Panc1 (cell line): ENCODE measurements around the gene KIAA0232. TPM values are rescaled to one million over a fixed set of nuclear protein-coding genes. Genes with fewer than 3 reads are reported as not detected.

Source experiments
- ATAC-seq: fragments of 200-7000 bp; cut with Tn5 transposase; 2 replicates; pipeline ENCODE4 v1.9.1; 2020; ENCODE audit warnings: mild to moderate bottlenecking, moderate library complexity
- BruUV-seq: library from RNA; stranded (reverse); fragments of 400-500 nt; replicated peaks from 2 replicates; lab custom pipeline; 2021; lab: Mats Ljungman, UMichigan
- CTCF ChIA-PET: fragments of 300-600 bp; sonication (Branson Sonifier 250); formaldehyde crosslinking; loops from one replicate; lab custom pipeline; 2022; ENCODE audit warnings: antibody characterized with exemption; lab: Charles Lee
- POLR2A ChIA-PET: fragments of 300-600 bp; sonication (Branson Sonifier 250); formaldehyde crosslinking; loops from one replicate; lab custom pipeline; 2022; ENCODE audit warnings: antibody characterized with exemption; lab: Charles Lee
- DNase-seq: peaks from one replicate; pipeline ENCODE4 v3.0.0-alpha.2; 2010; ENCODE audit warnings: low read depth, low spot score
- H3K27ac ChIP-seq: 2 replicates; pipeline ENCODE4 v1.5.1; 2011; ENCODE audit warnings: mild to moderate bottlenecking, low read length, inconsistent platforms
- H3K27me3 ChIP-seq: fragments of 200-500 bp; sonication (Bioruptor generic); 2 replicates; pipeline ENCODE4 v1.6.0; 2014; ENCODE audit warnings: low read length, inconsistent platforms; ENCODE audit not compliant: control insufficient read depth, insufficient read depth
- H3K36me3 ChIP-seq: fragments of 200-500 bp; sonication (Bioruptor generic); 2 replicates; pipeline ENCODE4 v1.5.1; 2014; ENCODE audit warnings: inconsistent platforms, mild to moderate bottlenecking, low read length, moderate library complexity; ENCODE audit not compliant: control insufficient read depth, insufficient read depth
- H3K4me1 ChIP-seq: 2 replicates; pipeline ENCODE4 v1.5.1; 2011; ENCODE audit warnings: inconsistent platforms, mild to moderate bottlenecking, low read length, moderate library complexity; ENCODE audit not compliant: control insufficient read depth, insufficient read depth
- H3K4me3 ChIP-seq, 2 experiments: 2 replicates each; pipeline ENCODE4 v1.5.1; 2011 to 2012; ENCODE audit warnings: low read depth in 2 of 2, low read length in 2 of 2, mild to moderate bottlenecking in 2 of 2, inconsistent platforms in 1 of 2, moderate library complexity in 1 of 2
- H3K9me3 ChIP-seq: fragments of 200-500 bp; sonication (Bioruptor generic); 2 replicates; pipeline ENCODE4 v1.5.1; 2014; ENCODE audit warnings: low read depth, mild to moderate bottlenecking, inconsistent platforms, low read length, moderate library complexity; ENCODE audit not compliant: control insufficient read depth, insufficient read depth
- POLR2AphosphoS5 ChIP-seq: IDR thresholded peaks from 2 replicates; pipeline ENCODE4 v1.6.1; 2012; ENCODE audit warnings: mild to moderate bottlenecking, low read depth, low read length, moderate library complexity
- SIN3A ChIP-seq: IDR thresholded peaks from 2 replicates; pipeline ENCODE4 v1.6.1; 2012; ENCODE audit warnings: low read depth, mild to moderate bottlenecking, low read length, moderate library complexity, borderline replicate concordance; ENCODE audit not compliant: insufficient read depth
- TCF7L2 ChIP-seq: IDR thresholded peaks from 2 replicates; pipeline ENCODE4 v1.6.1; 2011; ENCODE audit warnings: mild to moderate bottlenecking, low read depth, low read length, inconsistent platforms
- in situ Hi-C: cut with HindIII; loops from 2 replicates; pipeline ENCODE4 v1.10.0; 2016; ENCODE audit warnings: low sequenced_read_pairs, low pct_unique_long_range_greater_than_20kb
- intact Hi-C: fragments of 100-400 bp; cut with micrococcal nuclease; formaldehyde crosslinking; loops from one replicate; pipeline ENCODE4 v1.10.0; 2022; ENCODE audit not compliant: unreplicated experiment
- total RNA-seq: library from RNA; stranded (reverse); gene quantifications from one replicate; pipeline ENCODE4 v1.2.1, GENCODE V29; 2021; ENCODE audit not compliant: unreplicated experiment
- TF ChIP-seq, protein P1 (sequence below), 2 experiments: IDR thresholded peaks; 2 replicates each; pipeline ENCODE4 v1.6.1; 2011 to 2012; ENCODE audit warnings: low read depth in 2 of 2, control low read depth in 1 of 2, low read length in 1 of 2, mild to moderate bottlenecking in 1 of 2, moderate library complexity in 1 of 2; ENCODE audit not compliant: insufficient read depth in 1 of 2
- TF ChIP-seq, protein P2 (sequence below): fragments of 450-650 bp; IDR thresholded peaks from 2 replicates; pipeline ENCODE4 v1.5.1; 2017; ENCODE audit warnings: mild to moderate bottlenecking

KIAA0232 gene
- total RNA-seq, 1 experiment from 2014 or later = 20.2 TPM

DNA sequence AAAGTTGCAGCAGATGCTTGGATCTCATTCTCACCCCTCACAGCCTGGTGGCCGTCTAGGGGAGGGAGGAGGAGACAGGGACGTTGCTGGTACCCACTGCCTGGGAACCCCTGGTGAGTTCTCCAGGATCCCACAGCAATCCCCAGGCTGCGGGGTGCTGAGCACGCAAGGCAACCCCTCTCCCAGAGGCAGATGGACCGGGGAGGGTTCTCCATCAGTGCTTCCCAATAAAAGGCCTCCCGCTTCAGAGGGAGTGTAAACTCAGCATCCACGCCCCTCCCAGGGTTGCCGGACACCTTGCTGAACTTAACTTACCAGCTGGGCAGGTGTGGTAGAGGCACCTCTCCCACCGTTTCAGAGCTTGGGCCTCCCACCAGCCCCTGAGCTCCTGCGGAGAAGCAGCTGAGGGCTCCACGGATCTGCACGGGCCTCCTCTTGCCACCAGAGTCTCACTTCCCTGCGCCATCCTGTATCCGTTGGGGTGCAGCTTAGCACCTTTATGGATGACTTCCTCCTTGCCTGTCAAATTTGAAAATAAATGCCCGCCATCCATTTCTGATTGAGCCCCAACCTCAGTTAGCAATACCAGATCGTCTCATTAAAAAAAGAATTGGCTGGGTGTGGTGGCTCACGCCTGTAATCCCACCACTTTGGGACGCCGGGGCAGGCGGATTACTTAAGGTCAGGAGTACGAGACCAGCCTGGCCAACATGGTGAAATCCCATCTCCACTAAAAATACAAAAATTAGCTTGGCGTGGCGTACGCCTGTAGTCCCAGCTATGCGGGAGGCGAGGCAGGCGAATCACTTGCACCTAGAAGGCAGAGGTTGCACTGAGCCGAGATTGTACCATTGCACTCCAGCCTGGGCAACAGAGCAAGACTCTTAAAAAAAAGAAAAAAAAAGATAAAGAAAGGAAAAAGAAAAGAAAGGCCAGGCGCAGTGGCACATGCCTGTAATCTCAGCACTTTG lies 112.3 kb downstream of the KIAA0232 start:
- Histone ChIP-seq H3K27me3 (no peaks in the 10 kb centered on the region), H3K27ac (no peak overlapping the region), H3K9me3 (no peaks in the 10 kb centered on the region), H3K36me3 (no peaks in the 10 kb centered on the region), H3K4me3 (no peak overlapping the region), H3K4me1 (no peaks in the 10 kb centered on the region)
- DNase-seq (no peak), ATAC-seq (no peak)
- TF ChIP-seq, protein P1, sequence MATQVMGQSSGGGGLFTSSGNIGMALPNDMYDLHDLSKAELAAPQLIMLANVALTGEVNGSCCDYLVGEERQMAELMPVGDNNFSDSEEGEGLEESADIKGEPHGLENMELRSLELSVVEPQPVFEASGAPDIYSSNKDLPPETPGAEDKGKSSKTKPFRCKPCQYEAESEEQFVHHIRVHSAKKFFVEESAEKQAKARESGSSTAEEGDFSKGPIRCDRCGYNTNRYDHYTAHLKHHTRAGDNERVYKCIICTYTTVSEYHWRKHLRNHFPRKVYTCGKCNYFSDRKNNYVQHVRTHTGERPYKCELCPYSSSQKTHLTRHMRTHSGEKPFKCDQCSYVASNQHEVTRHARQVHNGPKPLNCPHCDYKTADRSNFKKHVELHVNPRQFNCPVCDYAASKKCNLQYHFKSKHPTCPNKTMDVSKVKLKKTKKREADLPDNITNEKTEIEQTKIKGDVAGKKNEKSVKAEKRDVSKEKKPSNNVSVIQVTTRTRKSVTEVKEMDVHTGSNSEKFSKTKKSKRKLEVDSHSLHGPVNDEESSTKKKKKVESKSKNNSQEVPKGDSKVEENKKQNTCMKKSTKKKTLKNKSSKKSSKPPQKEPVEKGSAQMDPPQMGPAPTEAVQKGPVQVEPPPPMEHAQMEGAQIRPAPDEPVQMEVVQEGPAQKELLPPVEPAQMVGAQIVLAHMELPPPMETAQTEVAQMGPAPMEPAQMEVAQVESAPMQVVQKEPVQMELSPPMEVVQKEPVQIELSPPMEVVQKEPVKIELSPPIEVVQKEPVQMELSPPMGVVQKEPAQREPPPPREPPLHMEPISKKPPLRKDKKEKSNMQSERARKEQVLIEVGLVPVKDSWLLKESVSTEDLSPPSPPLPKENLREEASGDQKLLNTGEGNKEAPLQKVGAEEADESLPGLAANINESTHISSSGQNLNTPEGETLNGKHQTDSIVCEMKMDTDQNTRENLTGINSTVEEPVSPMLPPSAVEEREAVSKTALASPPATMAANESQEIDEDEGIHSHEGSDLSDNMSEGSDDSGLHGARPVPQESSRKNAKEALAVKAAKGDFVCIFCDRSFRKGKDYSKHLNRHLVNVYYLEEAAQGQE (IDR thresholded peaks at IDR 0.05; ENCODE audit: insufficient read depth in 1 of 2, low read depth in 2 of 2, low read length in 1 of 2) = no peak
- no peak for TF ChIP-seq TCF7L2
- TF ChIP-seq SIN3A = no peak
- no peak for TF ChIP-seq POLR2AphosphoS5
- TF ChIP-seq, protein P2, sequence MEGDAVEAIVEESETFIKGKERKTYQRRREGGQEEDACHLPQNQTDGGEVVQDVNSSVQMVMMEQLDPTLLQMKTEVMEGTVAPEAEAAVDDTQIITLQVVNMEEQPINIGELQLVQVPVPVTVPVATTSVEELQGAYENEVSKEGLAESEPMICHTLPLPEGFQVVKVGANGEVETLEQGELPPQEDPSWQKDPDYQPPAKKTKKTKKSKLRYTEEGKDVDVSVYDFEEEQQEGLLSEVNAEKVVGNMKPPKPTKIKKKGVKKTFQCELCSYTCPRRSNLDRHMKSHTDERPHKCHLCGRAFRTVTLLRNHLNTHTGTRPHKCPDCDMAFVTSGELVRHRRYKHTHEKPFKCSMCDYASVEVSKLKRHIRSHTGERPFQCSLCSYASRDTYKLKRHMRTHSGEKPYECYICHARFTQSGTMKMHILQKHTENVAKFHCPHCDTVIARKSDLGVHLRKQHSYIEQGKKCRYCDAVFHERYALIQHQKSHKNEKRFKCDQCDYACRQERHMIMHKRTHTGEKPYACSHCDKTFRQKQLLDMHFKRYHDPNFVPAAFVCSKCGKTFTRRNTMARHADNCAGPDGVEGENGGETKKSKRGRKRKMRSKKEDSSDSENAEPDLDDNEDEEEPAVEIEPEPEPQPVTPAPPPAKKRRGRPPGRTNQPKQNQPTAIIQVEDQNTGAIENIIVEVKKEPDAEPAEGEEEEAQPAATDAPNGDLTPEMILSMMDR = no peak
- ChIA-PET POLR2A (no interaction called here), CTCF (no interaction called here)
- intact Hi-C loops (no loop called here), in situ Hi-C loops (no loop called here)
- no TSS peak for BruUV-seq

DNA sequence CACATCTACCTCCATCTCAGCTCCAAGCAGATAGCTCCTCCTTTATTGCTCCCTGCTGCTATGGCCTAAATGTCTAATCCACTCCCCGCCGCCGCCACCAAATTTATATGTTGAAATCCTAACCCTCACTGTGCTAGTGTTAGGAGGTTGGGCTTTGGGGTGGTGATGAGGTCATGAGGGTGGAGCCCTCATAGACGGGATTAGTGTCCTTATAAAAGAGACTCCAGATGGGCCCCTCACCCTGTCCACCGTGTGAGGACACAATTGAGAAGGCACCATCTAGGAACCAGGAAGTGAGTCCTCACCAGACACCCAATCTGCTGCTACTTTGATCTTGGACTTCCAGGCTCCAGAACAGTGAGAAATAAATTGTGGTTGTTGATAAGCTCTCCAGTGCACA lies 113.5 kb downstream of the KIAA0232 start:
- DNase-seq = no peak
- ChIA-PET POLR2A (no interaction called here), CTCF (no interaction called here)
- Histone ChIP-seq H3K27me3 (no peaks in the 10 kb centered on the region), H3K27ac (no peak overlapping the region), H3K4me3 (no peak overlapping the region), H3K4me1 (no peaks in the 10 kb centered on the region), H3K9me3 (no peaks in the 10 kb centered on the region), H3K36me3 (no peaks in the 10 kb centered on the region)
- in situ Hi-C loops (no loop called here), intact Hi-C loops (no loop called here)
- no peak for ATAC-seq
- BruUV-seq = no TSS peak
- TF ChIP-seq, protein P2 = no peak
- TF ChIP-seq POLR2AphosphoS5 (no peak), TCF7L2 (no peak), SIN3A (no peak)
- TF ChIP-seq, protein P1 (IDR thresholded peaks at IDR 0.05; ENCODE audit: insufficient read depth in 1 of 2, low read depth in 2 of 2, low read length in 1 of 2) = no peak
